ENCODE results near the gene RTN4.

DNA sequence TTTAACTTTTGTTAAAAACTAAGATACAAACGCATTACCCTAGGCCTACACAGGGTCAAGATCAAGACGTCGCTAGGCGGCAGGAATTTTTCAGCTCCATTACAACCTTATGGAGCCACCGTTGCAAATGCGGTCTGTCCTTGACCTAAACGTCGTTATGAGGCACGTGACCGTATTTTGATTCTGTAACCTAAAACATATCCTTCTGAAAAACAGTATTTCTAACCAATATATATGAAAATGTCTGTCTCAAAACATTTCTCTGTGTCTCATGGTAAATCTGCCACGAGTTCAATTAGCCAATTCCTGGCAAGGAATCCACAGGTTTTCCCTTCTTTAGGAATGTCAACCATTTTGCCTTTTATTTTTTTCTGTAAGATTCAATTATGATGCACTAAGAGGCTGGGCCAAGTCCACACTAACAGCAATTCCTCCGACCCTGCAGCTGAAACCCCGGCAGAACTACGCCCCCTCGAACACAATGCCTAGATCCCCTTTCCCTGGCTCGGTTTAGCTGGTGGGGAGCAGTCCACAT is 1.7 kb downstream of the RTN4 start:
- TF ChIP-seq, protein P1, sequence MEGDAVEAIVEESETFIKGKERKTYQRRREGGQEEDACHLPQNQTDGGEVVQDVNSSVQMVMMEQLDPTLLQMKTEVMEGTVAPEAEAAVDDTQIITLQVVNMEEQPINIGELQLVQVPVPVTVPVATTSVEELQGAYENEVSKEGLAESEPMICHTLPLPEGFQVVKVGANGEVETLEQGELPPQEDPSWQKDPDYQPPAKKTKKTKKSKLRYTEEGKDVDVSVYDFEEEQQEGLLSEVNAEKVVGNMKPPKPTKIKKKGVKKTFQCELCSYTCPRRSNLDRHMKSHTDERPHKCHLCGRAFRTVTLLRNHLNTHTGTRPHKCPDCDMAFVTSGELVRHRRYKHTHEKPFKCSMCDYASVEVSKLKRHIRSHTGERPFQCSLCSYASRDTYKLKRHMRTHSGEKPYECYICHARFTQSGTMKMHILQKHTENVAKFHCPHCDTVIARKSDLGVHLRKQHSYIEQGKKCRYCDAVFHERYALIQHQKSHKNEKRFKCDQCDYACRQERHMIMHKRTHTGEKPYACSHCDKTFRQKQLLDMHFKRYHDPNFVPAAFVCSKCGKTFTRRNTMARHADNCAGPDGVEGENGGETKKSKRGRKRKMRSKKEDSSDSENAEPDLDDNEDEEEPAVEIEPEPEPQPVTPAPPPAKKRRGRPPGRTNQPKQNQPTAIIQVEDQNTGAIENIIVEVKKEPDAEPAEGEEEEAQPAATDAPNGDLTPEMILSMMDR (IDR thresholded peaks at IDR 0.05 in 8 of 11, conservative IDR thresholded peaks at IDR 0.05 in 3 of 11): no peak
- no peak for TF ChIP-seq POLR2AphosphoS5 (IDR thresholded peaks at IDR 0.05)
- TF ChIP-seq POLR2A (IDR thresholded peaks at IDR 0.05): no peak

Measured in spleen (tissue), 7 donors.